HG03196 (cell line): Measurements from ENCODE around the gene ULK1.
A peak's percentile ranks its signal among the peaks of the same experiment; 100 is the strongest.
"Not testable (repeated sequence)": the region's sequence is repeated elsewhere in the genome, so short reads cannot be mapped to it uniquely, and the experiment has no call there.

Experiments used
- ATAC-seq: cut with Tn5 transposase; IDR thresholded peaks from one replicate; pipeline ENCODE4 v1.9.1; 2021; ENCODE audit not compliant: unreplicated experiment

The ULK1 gene

DNA sequence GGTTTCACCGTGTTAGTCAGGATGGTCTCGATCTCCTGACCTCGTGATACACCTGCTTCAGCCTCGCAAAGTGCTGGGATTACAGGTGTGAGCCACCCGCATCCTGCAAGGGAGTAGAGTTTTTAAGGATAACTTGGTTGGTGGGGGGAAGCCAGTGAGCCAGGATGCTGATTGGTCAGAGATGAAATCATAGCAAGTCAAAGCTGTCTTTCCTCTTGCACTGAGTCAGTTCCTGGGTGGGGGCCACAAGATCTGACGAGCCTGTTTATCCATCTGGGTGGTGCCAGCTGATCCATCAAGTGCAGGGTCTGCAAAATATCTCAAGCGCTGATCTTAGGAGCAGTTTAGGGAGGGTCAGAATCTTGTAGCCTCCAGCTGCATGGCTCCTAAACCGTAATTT lies 9.3 kb upstream of the ULK1 start:
- not testable (repeated sequence) for ATAC-seq

DNA sequence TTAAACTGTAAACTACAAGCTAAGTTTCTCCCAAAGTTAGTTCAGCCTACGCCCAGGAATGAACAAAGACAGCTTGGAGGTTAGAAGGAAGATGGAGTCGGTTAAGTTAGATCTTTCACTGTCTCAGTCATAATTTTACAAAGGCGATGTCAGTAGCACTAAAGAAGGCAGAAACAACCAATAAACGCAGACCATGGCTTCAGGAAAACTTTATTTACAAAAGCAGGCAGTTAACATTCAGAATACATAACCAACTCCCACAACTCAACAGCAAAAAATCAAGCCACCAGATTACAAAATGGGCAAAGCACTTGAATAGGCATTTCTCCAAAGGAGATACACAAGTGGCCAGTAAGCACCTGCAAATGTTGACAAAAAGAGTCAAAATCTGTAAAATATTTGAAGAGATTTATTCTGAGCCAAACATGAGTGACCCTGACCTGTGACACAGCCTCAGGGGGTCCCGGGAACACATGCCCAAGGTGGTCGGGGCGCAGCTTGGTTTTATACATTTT lies 8.8 kb upstream of the ULK1 start:
- no peak for ATAC-seq

GRCh38 chr12:131891722-131892121 lies 2.7 kb upstream of the ULK1 start:
- ATAC-seq = not testable (repeated sequence)

DNA sequence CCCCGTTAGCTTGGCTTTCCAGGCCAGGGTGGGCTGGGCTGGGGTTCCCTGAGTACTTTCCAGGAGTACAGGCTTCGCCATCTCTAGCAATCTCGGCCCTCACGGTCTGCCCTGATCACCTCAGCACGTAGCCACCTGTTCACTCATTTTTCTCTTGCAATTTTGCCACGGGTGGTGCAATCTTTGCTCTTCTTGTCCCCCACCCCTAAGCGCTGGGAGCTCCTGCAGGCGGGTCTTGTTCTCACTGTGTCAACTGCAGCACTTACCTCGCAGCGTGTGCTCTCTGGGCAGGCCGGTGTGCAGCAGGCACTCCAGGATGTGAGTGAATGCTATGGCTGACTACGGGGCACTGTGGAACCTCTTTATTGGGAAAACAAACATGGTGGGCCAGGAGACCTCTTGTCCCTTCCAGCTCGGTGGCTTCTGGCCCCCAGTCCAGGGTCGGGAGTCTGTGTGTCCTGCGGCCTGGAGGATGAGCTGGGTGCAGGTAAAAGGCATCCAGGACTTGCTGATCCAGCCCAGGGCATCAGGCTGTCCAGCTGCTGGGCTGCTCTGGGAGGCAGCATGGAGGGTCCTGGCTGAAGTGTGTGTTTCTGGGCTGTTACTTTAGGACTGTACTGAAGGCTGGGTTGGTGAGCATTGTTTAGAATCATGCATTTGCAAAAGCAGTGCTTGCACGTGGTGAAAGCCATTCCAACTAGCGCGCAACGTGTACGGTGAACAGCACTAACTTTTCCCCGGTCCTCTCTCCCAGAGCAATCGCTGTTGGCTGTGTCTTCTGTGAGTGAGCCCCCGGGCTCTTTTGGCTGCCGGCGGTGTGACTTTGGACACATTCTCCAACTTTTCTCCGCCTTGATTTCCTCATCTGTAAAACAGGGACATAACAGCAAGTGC lies 1.5 kb upstream of the ULK1 start:
- no peak for ATAC-seq

DNA sequence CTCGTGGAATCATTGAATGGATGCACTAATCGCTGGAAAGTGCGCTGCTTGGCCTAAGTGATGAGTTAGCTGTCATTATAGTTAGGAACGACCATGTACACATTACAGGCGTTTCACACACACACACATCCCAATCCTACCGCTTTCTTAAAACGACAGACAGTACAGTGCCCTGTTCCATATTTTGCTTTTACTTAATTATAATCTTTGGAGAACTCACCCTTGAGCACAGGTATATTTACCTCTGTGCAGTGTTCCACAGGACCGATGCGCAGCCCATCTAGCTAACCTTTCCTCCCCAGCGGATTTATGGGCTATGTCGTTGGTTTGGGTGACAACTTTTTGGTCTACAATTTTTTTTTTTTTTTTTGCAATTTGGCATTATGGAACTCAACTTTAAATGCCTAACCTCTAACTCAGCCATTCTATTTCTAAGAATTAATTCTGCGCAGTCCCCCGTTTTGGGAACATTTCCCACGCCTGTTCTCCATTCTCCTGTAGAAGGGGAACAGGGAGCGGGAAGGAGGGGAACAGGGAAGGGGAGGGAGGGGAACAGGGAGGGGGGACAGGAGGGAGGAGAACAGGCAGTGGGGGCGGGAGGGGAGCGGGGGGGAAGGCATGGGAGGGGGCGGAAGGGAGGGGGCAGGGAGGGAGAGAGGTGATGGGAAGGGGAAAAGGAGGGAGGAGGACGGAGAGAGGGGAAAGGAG lies 663 bp upstream of the ULK1 start:
- no peak for ATAC-seq

DNA sequence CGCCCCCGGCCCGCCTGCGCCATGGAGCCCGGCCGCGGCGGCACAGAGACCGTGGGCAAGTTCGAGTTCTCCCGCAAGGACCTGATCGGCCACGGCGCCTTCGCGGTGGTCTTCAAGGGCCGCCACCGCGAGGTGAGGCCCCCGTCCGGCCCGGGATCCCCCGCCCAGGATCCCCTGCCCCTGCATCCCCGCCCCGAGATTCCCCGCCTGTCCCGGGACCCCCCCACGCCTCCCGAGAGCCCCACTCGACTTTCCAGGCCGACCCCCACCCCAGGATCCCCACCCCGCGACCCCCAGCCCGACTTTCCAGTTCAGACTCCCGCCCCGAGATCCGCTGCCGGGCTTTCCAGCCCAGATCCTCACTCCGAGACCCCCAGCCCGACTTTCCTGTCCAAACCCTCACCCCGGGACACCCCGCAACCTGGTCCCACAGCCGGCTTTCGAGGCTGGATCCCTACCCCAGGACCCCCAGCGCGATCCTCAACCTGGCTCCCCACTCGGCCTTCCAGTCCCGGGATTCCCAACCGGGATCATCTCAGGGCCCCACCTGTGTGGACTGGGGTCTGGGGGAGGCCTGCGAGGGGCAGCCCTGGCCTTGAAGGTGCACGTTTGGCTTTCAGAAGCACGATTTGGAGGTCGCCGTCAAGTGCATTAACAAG lies 688 bp downstream of the ULK1 start:
- no peak for ATAC-seq

DNA sequence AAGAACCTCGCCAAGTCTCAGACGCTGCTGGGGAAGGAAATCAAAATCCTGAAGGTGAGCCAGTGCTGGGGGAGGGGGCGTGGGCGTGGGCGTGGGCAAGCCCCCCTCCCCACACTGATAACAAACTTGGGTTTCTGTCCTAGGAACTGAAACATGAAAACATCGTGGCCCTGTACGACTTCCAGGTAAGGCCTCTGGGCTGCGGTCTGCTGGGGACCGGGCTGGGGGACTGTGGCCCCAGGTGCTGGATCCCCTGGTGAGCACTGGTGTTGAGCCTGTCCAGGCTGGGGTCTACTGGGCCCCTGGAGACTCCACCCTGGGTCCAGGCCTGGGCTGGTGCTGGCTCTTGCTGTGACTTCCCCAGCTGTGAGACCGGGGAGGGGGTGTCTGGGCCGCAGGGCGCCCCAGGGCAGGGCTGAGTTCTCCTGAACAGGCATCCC lies 1.2 kb downstream of the ULK1 start:
- ATAC-seq = peak; percentile 6

DNA sequence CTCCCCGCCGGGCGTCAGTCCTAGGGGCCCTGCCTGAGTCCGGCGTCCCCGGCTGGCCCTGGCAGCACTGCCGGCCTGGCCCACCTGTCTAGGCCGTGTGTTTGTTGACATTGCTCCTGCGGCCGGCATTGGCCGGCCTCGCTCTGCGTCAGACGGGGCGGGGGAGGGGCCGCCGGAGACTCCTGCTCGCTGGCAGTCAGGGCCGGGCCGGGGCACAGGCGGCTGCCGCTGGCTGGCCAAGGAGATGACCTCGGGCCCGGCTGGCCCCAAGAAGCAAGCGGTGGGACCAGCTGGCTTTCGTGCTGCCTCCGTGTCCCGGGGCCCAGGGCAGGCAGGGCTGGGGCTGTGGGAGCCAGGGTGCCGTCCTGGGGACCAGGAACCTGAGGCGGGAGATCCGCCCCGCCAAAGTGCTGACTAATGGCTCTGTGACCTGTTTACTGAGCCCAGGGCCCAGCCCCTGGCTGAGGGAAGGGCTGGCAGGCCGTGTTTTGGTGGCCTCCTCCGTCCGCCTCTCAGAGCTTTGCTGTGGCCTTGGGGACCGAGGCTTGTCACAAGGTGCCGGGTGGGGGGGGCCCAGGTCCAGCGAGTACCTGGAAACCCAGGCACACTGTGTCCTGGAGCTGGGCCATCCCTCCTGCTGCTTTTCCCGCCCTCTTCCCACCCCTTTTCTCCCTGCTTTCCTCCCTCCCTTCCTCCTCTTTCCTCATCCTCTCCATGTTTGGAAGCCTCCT lies 1.8 kb downstream of the ULK1 start:
- peak; percentile 50 for ATAC-seq

- ATAC-seq = no peak
Measured at GRCh38 chr12:131896811-131897270, 2.4 kb downstream of the ULK1 start.

GRCh38 chr12:131897276-131897675 lies 2.9 kb downstream of the ULK1 start:
- ATAC-seq = no peak

- ATAC-seq = no peak
Measured at GRCh38 chr12:131897875-131898274, 3.5 kb downstream of the ULK1 start.

DNA sequence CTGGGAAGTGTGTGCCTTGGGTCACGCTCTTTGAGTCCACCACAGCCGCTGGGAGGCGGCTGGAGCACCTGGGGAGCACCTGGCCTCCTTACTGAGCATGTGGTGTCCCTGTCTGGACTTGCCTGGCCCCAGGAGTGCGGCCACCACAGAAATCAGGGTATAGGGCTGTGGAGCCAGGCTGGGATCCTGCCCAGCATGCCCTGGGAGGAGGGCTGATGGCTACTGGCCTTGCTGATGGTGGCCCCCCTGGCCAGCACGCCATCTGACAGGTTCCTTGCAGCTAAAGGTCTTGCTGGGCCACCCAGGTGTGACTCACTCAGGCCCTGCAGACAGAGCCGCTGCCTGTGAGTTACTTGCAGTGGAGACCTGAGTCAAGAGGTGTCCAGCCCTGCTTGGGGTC lies 6.0 kb downstream of the ULK1 start:
- no peak for ATAC-seq

DNA sequence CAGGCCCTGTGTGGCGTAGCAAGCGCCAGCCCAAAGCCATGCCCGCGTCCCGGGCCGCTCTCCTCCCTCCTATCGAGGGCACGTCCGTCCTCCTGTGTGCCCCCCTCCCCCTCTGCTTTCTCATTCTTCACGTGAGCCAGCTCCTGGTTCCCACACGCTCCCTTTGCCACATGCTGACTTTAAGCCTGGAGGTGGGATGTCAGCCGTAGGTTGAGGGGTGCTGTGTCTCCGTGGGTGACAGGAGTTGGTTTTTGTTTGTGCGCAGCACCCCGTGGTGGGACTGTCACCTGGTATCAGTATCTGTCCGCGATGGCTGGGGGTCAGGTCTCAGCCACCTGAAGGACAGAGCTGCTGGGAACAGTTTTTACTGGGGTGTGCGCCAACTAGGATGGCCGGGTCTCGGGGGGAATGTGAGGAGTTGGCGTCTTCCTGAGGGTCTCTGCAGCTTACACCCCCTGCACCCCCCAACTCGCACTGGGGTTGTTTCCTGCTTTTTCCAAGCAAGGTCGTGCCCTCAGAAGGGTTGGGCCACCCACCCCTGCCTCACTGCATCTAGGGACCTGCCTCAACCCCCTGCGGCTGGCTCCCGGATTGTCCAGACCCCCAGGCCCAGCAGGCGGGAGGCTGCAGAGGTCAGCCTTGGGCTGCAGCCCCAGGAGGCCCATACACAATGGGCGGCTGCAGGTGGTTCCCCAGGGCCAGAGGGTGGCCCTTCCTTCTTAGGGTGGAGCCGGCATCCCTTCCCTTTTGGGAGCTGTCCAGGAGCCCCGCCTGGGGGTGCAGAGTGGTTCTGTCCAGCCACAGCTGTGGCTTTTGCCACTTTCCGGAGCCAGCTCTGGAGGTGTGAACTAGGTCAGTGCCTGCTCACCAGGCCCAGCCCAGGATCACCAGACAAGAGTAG lies 7.3 kb downstream of the ULK1 start:
- no peak for ATAC-seq

DNA sequence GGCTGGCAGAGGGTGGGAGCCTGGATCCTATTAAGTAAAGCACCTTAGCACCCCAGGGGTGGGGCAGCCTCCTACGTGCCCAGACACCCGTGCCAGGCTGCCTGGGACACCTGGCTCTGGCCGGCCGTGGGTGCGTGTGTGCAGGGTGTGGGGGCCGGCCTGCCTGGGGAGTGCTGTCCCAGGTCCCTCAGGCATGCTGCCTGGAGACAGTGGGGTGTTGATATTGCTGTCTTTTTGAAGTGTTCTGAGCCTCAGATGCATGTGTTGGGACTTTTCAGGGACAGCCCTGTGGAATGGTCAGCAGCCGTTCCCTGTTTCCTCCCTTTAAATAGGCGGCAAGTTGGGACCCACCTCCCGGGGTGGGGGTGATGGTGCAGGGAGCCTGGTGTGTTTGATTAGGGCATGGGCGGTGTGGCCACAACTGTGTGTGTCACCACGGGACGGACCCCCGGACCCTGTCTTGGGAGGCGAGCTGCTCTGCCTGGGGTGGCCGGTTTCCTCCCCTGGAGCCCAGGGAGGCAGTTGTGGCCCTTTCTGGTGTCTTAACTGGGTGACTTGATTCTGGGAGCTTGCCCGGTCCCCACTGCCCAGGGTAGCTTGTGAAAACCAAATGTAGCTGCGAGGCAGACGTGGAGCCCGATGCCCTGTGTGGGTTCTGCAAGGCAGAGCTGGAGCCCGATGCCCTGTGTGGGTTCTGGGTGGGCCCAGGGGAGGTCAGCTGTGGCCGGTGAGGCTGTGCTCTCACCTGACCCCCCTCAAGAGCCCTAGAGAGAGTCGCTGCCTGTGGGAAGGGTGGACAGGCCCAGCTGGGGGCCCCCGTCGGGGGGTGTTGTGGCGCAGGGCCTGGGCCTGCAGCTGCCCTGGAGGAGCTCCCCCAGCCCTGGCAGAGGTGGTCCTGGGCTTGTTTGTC lies 8.2 kb downstream of the ULK1 start:
- ATAC-seq = no peak

DNA sequence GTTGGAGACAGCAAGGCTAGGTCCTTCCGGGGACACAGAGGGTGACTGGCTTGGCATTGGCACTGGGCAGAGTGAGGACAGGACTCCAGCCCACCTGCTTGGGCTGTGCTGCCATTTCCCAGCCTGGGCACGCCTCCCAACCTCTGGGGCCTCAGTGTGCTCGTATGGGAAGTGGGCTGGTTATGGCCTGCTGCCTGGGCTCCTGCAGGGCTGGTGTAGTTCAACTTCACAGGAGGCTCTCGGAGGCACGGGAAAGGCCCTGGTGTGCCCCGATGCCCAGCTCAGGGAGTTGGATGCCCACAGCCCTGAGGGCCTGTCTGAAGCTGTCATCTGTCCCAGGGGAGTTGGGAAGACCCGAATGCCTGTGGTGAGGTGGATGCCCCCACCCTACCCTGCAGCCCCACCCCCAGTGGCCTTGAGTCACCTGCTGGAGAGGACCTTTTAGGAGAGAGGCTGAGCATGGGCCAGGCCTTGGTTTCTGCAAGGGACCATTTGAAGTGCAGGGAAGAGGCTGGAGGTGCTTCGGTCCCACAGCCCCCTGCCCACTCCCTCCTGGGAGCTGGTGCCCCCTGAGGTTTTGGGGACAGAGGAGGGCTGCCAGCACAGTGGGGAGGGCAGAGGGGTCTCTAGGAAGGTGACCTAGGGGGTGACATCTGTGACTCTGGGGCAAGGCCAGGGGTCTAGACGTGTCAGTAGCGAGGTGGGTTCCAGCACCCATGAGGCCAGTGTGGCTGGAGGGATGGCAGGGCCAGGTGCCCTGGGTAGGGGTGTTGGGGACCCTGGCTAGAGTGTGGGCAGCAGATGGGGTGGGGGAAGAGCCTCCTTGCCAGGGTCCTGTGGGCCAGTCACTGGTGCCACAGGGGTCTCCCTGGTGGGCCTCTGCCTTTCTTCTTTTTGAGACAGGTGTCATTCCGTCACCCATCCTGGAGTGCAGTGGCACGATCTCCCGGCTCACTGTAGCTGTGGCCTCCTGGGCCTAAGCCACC lies 9.1 kb downstream of the ULK1 start:
- no peak for ATAC-seq

DNA sequence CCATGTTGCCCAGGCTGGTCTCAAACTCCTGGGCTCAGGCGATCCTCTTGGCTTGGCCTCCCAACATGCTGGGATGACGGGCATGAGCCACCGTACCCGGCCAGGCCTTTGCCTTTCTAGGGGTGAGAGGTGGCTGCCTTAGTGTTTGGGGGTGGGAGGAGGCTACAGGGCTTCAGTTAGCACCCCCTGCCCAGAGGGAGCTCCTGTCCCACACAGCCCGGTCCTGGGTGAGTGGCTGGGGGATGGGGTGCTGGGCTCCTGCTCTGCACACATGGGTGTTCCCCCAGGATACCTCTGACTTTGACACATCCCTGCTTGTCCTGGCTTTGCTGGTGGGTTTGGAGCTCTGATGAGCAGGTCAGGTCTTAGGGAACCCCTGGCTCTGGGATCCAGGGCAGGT lies 9.9 kb downstream of the ULK1 start:
- no peak for ATAC-seq

- ATAC-seq = no peak
Measured at GRCh38 chr12:131905081-131905629, 10.7 kb downstream of the ULK1 start.
